DOHH2 (cell line): ENCODE data around the gene FAM131A.

Source experiments
- EZH2phosphoT487 ChIP-seq: fragments of 200-600 bp; sonication (generic); IDR thresholded peaks from 2 replicates; pipeline ENCODE4 v1.6.1; 2017; ENCODE audit warnings: borderline replicate concordance, mild to moderate bottlenecking, antibody characterized with exemption, low read length, moderate library complexity, mixed read lengths
- TF ChIP-seq, protein P1 (sequence below): fragments of 200-600 bp; sonication (generic); IDR thresholded peaks from one replicate; pipeline ENCODE4 v1.5.1; 2014; ENCODE audit warnings: antibody characterized with exemption, mild to moderate bottlenecking, low read depth, low read length; ENCODE audit not compliant: poor library complexity, severe bottlenecking

GRCh38 chr3:184352149-184352785 lies 14.9 kb downstream of the FAM131A start:
- TF ChIP-seq, protein P1, sequence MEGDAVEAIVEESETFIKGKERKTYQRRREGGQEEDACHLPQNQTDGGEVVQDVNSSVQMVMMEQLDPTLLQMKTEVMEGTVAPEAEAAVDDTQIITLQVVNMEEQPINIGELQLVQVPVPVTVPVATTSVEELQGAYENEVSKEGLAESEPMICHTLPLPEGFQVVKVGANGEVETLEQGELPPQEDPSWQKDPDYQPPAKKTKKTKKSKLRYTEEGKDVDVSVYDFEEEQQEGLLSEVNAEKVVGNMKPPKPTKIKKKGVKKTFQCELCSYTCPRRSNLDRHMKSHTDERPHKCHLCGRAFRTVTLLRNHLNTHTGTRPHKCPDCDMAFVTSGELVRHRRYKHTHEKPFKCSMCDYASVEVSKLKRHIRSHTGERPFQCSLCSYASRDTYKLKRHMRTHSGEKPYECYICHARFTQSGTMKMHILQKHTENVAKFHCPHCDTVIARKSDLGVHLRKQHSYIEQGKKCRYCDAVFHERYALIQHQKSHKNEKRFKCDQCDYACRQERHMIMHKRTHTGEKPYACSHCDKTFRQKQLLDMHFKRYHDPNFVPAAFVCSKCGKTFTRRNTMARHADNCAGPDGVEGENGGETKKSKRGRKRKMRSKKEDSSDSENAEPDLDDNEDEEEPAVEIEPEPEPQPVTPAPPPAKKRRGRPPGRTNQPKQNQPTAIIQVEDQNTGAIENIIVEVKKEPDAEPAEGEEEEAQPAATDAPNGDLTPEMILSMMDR: no peak
- no peak for TF ChIP-seq EZH2phosphoT487
